Endothelial cell of umbilical vein (primary cell): ENCODE measurements around the gene NECTIN4. TPM values are rescaled to one million over a fixed set of nuclear protein-coding genes. Genes with fewer than 3 reads are reported as not detected.
"Not testable (repeated sequence)": the region's sequence is repeated elsewhere in the genome, so short reads cannot be mapped to it uniquely, and the experiment has no call there.

Source experiments
- BruUV-seq: library from RNA; stranded (reverse); fragments of 400-500 nt; replicated peaks from 2 replicates; lab custom pipeline; 2021; lab: Mats Ljungman, UMichigan
- CTCF ChIA-PET: fragments of 300-600, 350-600 bp; sonication (Branson Sonifier 250); formaldehyde crosslinking; loops from one replicate; lab custom pipeline; 2021; ENCODE audit warnings: antibody characterized with exemption, inconsistent platforms; lab: Charles Lee
- POLR2A ChIA-PET: fragments of 300-600, 350-600 bp; sonication (Branson Sonifier 250); formaldehyde crosslinking; loops from one replicate; lab custom pipeline; 2021; ENCODE audit warnings: antibody characterized with exemption, inconsistent platforms; lab: Charles Lee
- DNase-seq: peaks from one replicate; pipeline ENCODE4 v3.0.0-alpha.2; 2011; ENCODE audit warnings: low read depth, low spot score
- FAIRE-seq: peaks from 2 replicates; lab custom pipeline; 2011; peaks lifted over from hg19 to GRCh38; lab: Jason Lieb, UNC
- H2AFZ ChIP-seq: 2 replicates; pipeline ENCODE4 v1.6.0; 2012; ENCODE audit warnings: low read depth, low read length, control low read depth, inconsistent platforms
- H3K27ac ChIP-seq: 2 replicates; pipeline ENCODE4 v1.5.1; 2011; ENCODE audit warnings: low read depth, mild to moderate bottlenecking, control low read depth, low read length, moderate library complexity; ENCODE audit not compliant: insufficient read depth
- H3K27me3 ChIP-seq, 2 experiments: 2 replicates each; pipeline versions ENCODE4 v1.6.0 to v1.6.1; 2011; ENCODE audit warnings: low read length in 2 of 2, mixed read lengths in 1 of 2; ENCODE audit not compliant: control insufficient read depth in 2 of 2, insufficient read depth in 2 of 2
- H3K36me3 ChIP-seq, 2 experiments: 2 replicates in 1 of 2; 3 replicates in 1 of 2; pipeline ENCODE4 v1.5.1; 2011; ENCODE audit warnings: low read length in 2 of 2, mild to moderate bottlenecking in 1 of 2, moderate library complexity in 1 of 2; ENCODE audit not compliant: control insufficient read depth in 2 of 2, insufficient read depth in 2 of 2; ENCODE audit errors: extremely low read depth in 1 of 2
- H3K4me1 ChIP-seq: 3 replicates; pipeline ENCODE4 v1.5.1; 2011; ENCODE audit warnings: mild to moderate bottlenecking, low read length; ENCODE audit not compliant: control insufficient read depth, insufficient read depth; ENCODE audit errors: extremely low read depth
- H3K4me2 ChIP-seq: 2 replicates; pipeline ENCODE4 v1.6.1; 2011; ENCODE audit warnings: low read length, control low read depth, mixed read lengths; ENCODE audit not compliant: insufficient read depth
- H3K4me3 ChIP-seq, 3 experiments: fragments of 200-600 bp in 1 of 3; sonication (generic), shearing (Covaris generic) in 1 of 3; replicated peaks in 1 of 3; 2 replicates each; pipeline ENCODE4 v1.5.1; 2011 to 2016; ENCODE audit warnings: control low read depth in 3 of 3, low read length in 3 of 3, mild to moderate bottlenecking in 2 of 3, inconsistent platforms in 1 of 3, low read depth in 1 of 3, moderate library complexity in 1 of 3; ENCODE audit not compliant: insufficient read depth in 1 of 3
- H3K79me2 ChIP-seq: 2 replicates; pipeline ENCODE4 v1.6.0; 2012; ENCODE audit warnings: low read length, inconsistent platforms; ENCODE audit not compliant: control insufficient read depth, insufficient read depth
- H3K9ac ChIP-seq: replicated peaks from 2 replicates; pipeline ENCODE3; 2011; ENCODE audit warnings: low read length, control low read depth; ENCODE audit not compliant: insufficient read depth; ENCODE audit errors: extremely low read depth
- H3K9me1 ChIP-seq: replicated peaks from 3 replicates; pipeline ENCODE4 v1.6.0; 2011; ENCODE audit warnings: mild to moderate bottlenecking, low read length; ENCODE audit not compliant: control insufficient read depth, insufficient read depth; ENCODE audit errors: extremely low read depth
- H3K9me3 ChIP-seq: replicated peaks from 2 replicates; pipeline ENCODE4 v1.5.1; 2012; ENCODE audit warnings: low read length, inconsistent platforms; ENCODE audit not compliant: control insufficient read depth, insufficient read depth
- H4K20me1 ChIP-seq: replicated peaks from 2 replicates; pipeline ENCODE3; 2011; ENCODE audit warnings: mild to moderate bottlenecking, low read length; ENCODE audit not compliant: control insufficient read depth, insufficient read depth; ENCODE audit errors: extremely low read depth
- dilution Hi-C: fragments of 300-500 bp; cut with MboI; formaldehyde crosslinking; loops from one replicate; pipeline ENCODE4 v1.15.0; 2019; ENCODE audit warnings: low sequenced_read_pairs; ENCODE audit not compliant: extremely low pct_ligation_motif_present
- intact Hi-C: fragments of 100-400 bp; cut with micrococcal nuclease; formaldehyde crosslinking; loops from one replicate; pipeline ENCODE4 v1.10.0; 2022
- polyA plus RNA-seq, 4 experiments: library from polyadenylated mRNA; depleted of rRNA in 3 of 4; stranded (reverse) in 3 of 4; unstranded in 1 of 4; fragments of >200 nt; gene quantifications; 2 replicates each; pipeline versions ENCODE4 v1.2.1 to v1.2.3, GENCODE V29; 2011 to 2012; ENCODE audit warnings: missing spikeins in 1 of 4
- total RNA-seq: library from RNA; stranded (reverse); gene quantifications from 2 replicates; pipeline ENCODE4 v1.2.3, GENCODE V29; 2021

Gene NECTIN4
- total and polyA plus RNA-seq, 2 donors (not counting 3 experiments of a cell fraction or from before 2014, with no cell fraction given): 0.15 to 0.58 TPM

DNA sequence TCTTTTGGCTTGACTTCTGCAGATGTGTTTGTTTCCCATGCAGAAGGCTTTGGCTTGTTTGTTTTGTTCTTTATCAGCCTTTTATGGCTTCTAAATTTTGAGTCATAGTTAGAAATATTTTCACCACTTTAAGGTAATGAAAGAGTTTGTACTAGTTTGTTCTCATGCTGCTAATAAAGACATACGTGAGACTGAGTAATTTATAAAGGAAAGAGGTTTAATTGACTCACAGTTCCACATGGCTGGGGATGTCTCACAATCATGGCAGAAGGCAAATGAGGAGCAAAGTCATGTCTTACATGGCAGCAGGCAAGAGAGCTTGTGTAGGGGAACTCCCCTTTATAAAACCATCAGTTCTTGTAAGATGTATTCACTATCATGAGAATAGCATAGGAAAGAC lies 62.4 kb downstream of the NECTIN4 start:
- H3K9ac ChIP-seq, dilution Hi-C loops, H3K4me2 ChIP-seq, H4K20me1 ChIP-seq, FAIRE-seq, H3K27me3 ChIP-seq, H3K9me3 ChIP-seq, H2AFZ ChIP-seq, DNase-seq, H3K27ac ChIP-seq, H3K4me3 ChIP-seq, H3K4me1 ChIP-seq, POLR2A ChIA-PET, H3K9me1 ChIP-seq, H3K79me2 ChIP-seq, H3K36me3 ChIP-seq, BruUV-seq: not testable (repeated sequence)
- intact Hi-C loops: loop anchor here (10.0 kb wide), 1 partner anchor 358 kb away; no protein-coding TSS in a partner anchor
- CTCF ChIA-PET: interaction anchor here (0.7 to 2.2 kb wide), 3 partner anchors 19 to 256 kb away, joined by 3 to 9 read pairs (median 5); partner anchors contain the start of gene USF1

DNA sequence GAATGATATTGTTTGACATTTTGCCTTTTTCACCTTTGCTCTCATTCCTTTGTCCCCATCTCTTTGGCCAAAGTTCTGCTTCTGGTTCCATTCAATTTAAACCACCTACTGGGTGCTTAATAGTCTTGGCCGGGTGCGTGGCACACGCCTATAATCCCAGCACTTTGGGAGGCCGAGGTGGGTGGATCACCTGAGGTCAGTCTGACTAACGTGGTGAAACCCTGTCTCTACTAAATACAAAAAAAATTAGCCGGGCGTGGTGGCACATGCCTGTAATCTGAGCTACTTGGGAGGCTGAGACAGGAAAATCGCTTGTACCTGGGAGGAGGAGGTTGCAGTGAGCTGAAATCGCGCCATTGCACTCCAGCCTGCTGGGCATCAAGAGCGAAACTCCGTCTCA lies 66.9 kb downstream of the NECTIN4 start:
- H3K4me2 ChIP-seq, H3K27me3 ChIP-seq, H3K9me3 ChIP-seq, H3K36me3 ChIP-seq, DNase-seq, FAIRE-seq, H3K4me3 ChIP-seq, POLR2A ChIA-PET, dilution Hi-C loops, H4K20me1 ChIP-seq, H3K9me1 ChIP-seq, H2AFZ ChIP-seq, BruUV-seq, H3K9ac ChIP-seq, H3K27ac ChIP-seq: not testable (repeated sequence)
- intact Hi-C loops: loop anchor here (10.0 kb wide), 1 partner anchor 362 kb away; no protein-coding TSS in a partner anchor
- Histone ChIP-seq H3K4me1 (peaks cover 36% of the 10 kb centered on the region), H3K79me2 (peaks cover 22% of the 10 kb centered on the region)
- CTCF ChIA-PET: interaction anchor here (1.2 to 5.6 kb wide), 3 partner anchors 19 to 26 kb away, joined by 4 to 100 read pairs (median 8); no protein-coding TSS in a partner anchor
